HL-60/S4 (cell line): ENCODE results near the gene METTL8.

Experiments
- in situ Hi-C: fragments of 300-500 bp; cut with MboI; formaldehyde crosslinking; loops from 2 replicates; pipeline ENCODE4 v1.14.3; 2022; ENCODE audit warnings: low sequenced_read_pairs

METTL8 gene

DNA sequence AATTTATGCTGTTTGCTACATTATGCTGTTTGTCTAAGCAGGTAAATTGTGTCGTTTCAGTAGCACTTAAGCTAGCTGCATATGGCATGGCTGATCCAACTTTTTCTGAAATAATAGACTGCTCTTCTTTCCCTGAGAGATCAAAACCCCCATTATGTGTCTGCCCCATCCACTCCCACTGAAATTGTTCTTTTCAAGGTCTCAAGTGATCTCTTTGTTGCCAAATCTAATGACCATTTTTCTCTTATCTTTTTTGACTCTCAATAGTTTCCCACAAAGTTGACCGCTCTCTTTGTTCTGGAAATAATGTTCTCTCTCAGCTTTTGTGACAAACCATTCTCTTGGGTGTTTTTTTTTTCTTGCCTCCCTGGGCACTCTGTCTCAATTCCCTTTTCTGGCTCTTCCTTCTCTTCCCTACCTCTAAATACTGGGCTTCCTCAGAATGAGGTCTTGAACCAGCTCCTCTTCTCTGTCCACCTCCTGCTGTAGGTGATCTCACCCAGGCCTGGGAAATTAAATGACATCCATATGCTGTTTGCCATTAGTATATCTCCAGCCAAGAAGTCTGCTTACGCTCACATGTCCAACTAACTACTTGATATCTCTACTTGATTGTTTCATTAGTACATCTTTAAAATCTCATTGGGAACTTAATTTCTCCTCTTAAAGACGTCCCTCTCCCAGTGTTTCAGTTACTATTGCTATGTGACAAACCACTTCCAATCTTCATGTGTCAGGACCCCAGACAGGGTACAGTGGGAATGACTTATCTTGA lies 165.7 kb downstream of the METTL8 start:
- in situ Hi-C loops: no loop called here
